ENCODE data around the gene SNX10.

SNX10 gene

DNA sequence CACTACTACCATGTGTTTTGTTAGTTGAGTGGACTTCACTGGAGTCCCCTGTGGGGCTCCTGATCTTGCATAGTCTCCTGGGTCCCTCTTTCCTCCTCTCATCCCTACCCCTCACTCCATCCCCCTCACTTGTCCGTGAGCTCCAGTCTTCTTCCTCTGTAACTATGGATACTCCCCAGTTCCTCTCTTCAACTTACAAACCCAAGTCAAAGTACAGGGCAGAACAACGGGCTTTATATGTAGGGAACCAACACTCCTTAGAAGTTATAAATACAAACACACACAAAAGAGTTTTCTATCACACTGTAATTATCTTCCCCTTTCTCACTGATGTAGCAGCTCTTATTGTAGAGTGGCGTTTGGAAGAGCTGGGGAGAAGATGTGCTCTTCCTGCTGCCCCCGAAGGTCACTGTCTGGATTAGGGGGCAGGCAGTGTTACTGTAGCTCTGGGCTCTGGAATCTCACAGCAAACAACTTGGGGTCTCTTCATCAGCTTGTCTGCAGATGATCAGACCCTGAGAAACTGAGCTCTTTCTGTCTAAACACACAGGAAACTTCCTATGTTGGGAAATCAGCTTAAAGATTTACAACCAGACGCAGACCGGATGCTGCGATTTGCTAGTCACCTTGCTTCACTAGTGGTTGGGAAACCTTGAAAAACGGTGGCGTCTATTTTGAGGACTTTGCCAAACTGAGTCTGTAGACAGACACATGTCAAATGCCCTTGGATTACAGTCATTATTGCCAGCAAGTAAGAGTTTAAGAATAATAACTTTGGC is 13.6 kb downstream of the SNX10 start:
- peak; percentile 87 for DNase-seq

DNA sequence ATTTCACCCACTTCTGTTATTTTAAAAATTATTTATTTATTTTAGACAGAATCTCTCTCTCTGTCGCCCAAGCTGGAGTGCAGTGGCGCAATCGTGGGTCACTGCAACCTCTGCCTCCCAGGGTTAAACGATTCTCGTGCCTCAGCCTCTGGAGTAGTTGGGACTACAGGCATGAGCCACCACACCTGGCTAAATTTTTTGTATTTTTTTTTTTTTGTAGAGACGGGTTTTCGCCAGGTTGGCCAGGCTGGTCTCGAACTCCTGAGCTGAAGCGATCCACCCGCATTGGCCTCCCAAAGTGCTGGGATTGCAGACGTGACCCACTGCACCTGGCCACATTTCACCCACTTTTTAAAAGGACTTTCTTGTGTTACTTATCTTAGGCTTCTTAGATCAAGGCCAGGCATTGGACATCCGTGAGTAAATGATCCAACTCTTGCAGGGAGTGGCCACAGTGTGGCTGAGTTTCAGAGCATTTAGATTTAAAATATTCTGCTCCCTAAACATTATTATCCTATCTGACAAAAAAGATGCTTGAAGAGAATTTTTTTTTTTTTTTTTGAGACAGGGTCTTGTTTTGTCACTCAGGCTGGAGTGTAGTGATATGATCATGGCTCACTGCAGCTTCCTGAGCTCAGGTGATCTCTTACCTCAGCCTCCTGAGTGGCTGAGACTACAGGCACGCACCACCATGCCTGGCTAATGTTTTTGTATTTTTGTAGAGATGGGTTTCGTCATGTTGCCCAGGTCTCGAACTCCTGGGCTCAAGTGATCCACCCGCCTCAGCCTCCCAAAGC is 14.4 kb downstream of the SNX10 start:
- no peak for DNase-seq

- no peak for DNase-seq
These were observed 15.1 kb downstream of the SNX10 start for GRCh38 chr7:26306790-26307189.

GRCh38 chr7:26307226-26307625 is 15.6 kb downstream of the SNX10 start:
- peak; percentile 77 for DNase-seq

GRCh38 chr7:26307791-26308190 is 16.1 kb downstream of the SNX10 start:
- DNase-seq, result no peak

DNA sequence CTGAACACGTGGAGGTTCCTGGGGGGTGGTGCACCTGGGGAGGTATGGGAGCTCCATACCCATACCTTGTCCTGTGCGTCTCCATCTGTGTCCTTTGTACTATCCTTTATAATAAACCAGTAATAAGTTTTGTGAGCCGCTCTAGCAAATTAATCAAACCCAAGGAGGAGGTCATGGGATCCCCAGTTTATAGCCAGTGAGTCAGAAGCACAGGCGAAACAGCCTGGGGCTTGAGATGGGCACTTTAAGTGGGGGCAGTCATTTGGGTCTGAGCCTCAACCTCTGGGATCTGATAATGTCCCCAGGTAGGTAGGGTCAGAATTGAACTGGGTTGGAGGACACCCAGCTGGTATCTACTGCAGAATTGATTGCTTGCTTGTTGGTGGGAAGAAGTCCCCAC is 16.9 kb downstream of the SNX10 start:
- DNase-seq, result no peak

DNA sequence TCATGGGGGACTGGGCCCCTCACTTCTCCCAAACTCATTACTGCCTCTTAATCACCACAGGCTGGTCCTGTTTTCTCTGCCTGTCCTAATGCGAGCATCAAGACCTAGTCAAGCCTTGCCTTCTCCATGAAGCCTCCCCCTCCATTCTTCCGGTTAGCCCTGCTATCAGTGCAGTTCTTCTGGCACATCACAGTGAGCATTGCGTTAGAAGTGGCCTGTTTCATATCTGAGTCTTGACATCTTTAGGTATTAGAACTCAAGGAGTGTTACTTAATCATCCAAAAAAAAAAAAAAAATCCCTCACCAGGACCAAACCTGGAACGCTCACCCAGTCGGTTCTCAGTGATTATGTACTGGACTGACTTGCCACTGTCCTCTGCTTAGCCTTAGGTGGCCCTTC is 17.4 kb downstream of the SNX10 start:
- no peak for DNase-seq

- DNase-seq, result no peak
These were observed 20.1 kb downstream of the SNX10 start for GRCh38 chr7:26311798-26312197.

GRCh38 chr7:26317211-26317610 is 25.5 kb downstream of the SNX10 start:
- DNase-seq, result no peak

GRCh38 chr7:26318921-26319320 is 27.3 kb downstream of the SNX10 start:
- DNase-seq, result peak; percentile 39

DNA sequence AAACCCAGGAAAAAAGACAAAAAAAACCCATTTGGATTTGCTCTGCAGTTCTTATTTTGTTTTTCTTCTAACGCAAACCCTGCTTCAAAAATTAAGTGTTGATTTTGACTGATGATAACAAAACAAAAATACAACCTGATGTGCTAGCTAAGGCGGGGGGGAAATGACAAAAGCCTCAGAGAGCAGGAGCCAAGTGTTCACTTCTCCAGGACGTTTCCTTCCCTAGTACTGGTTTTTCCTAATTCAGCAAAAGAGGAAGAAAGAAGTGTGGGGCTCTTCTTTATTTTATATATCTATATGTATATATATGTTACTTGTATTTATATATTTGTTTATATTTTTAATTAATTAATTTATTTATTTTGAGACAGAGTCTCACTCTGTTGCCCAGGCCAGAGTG is 28.0 kb downstream of the SNX10 start:
- DNase-seq, result no peak

DNA sequence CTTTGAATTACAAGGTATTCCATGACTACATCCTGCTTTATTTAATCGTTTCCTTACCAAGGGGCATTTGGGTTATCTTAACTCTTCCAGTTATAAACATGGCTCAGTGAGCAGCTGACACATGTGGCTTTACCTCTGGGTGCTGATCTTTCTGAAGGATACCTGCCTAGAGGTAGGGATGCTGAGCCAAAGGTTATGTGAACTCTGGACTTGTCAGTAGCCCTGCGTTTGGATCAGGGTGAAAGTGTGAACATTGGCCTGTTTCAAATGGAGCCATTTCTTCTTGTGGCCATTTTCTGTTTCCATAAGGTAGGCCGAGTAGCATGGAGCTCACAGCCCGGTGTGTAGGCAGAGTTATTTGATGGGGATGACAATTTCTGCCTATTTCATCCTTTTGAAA is 29.2 kb downstream of the SNX10 start:
- no peak for DNase-seq

- DNase-seq, result no peak
These were observed 29.8 kb downstream of the SNX10 start for GRCh38 chr7:26321435-26321834.

DNA sequence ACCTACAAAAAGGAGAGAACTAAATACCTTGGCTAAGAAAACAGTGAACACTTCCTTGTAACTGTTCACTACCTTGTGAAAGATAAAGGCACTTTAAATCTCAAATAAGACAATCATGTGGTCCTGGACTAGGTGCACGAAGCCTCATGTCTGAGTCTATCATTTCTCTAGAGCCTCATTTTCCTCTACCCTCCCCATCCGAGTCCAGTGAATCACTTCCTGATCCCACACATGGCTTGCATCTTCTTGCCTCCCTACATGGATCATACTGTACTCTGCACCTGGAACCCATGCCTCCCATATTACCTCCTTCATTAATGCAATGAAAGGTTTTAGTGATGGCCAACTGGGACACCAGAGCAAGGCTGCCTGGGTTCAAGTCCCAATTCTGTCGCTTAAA is 34.5 kb downstream of the SNX10 start:
- DNase-seq, result no peak

DNA sequence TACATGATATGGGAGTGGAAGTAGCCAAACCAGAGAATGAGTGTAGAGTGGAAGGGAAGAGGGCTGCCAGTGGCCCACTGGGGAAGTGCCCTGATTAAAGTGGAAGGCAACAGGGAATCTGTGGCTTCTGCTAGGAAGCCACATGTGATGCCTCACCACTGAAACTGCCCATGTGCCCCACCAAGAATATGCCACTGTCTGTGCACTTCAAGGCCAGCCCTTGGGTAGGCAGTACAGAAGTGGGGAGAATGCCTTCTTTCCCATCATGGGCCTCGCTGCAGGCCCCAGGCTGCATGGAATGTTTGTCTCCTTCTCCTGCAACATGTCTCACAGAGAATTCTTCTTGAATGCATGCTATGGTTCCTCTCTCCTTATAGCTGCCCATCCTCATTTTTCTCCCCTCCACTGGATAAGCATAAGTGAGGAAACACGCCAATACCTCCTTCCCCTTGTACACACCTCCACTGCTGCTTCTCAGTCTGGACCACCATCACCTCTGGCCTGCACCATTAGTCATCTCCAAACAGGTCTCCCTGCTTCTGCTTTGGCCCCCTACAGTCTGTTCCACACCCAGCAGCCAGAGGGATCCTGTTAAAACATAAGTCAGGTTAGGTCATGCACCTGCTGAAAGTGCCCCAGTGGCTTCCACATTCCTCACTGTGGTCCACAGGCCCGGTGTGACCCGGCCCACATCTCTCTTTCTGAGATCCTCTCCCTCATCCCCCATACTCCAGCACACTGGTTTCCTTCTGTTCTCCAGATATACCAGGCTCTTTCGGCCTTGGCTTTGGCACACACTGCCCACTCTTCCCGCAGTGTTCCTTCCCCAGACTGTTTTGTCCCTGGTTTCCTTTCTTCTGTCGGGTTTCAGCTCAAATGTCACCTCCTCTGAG is 37.1 kb downstream of the SNX10 start:
- peak; percentile 17 for DNase-seq

GRCh38 chr7:26329520-26330255 is 38.0 kb downstream of the SNX10 start:
- DNase-seq, result peak; percentile 84

DNA sequence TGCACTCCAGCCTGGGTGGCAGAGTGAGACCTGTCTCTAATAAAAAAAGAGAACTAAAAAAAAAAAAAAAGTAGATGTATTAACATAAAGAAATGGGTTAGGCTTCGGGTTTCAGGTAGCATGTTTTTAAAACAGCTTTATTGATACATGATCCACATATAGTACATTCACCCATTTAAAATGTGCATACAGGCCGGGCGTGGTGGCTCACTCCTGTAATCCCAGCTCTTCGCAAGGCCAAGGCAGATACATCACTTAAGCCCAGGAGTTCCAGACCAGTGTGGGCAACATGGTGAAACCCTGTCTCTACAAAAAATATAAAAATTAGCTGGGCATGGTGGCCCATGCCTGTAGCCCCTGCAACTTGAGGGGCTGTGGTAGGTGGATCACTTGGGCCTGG is 39.5 kb downstream of the SNX10 start:
- no peak for DNase-seq

DNA sequence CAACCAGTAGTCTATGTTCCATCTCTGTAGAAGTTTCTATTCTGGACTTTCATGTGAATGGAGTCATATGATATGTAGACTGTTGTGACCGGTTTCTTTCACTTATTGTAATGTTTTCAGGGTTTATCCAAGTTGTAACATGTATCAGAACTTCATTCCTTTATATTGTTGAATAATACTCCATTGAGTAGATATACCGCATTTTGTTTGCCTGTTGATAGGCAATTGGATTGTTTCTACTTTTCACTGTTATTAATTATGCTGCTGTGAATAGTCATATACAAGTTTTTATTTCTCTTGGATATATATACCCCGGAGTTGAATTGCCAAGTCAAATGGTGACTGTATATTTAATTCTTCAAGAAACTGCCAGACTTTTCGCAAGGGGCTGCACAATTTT is 40.1 kb downstream of the SNX10 start:
- DNase-seq, result no peak

DNA sequence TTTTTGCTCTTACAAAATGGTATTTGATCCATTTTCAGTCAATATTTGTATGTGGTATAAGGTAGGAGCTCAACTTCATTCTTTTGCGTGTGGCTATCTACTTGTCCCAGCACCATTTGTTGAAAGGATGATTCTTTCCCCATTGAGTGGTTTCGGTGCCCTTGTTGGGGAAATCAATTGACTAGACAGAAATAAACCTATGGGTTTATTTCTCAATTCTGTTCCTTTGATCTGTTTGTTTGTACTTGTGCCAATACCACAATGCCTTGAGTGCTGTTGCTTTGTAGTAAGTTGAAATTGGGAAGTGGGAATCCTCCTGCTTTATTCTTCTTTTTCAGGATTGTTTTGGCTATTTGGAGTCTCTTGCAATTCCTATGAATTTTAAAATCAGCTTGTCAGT is 41.0 kb downstream of the SNX10 start:
- DNase-seq, result peak; percentile 61

DNA sequence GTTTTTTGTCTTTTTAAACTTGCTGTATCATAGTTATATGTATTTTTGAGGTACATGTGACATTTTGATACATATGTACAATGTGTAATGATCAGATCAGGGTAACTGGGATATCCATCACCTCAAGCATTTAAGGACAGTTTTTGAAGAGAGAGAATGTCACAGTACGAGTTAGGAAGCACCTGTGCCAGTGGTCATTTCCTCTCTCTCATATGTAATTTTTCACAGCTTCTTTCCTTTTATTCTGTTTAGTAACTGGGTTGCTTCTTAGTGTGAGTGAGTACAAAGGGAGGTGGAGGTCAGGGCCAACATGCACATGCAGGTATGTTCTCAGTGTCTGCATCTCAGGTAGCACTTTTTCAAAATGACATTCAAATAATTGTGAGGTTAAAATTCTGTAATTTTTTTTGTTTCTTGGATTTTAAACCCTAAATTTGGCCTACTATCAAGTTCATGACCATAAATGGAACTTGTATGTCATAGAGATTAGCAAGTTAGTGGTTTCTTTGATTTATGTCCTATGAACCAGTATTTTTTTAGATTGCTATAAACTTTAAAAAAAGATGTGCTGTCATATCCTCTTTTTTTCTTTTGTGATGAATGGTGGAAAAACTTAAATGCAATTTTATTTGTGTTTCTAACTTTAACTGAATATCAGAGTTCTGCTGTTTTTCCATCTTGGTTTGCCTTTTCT is 42.7 kb downstream of the SNX10 start:
- DNase-seq, result peak; percentile 28

- peak; percentile 60 for DNase-seq
These were observed 45.7 kb downstream of the SNX10 start for GRCh38 chr7:26337232-26337865.
